EL (cell line): ENCODE measurements around the gene OBSL1.

Experiments
- DNase-seq: peaks from one replicate; pipeline ENCODE4 v3.0.0-alpha.2; 2016

The OBSL1 gene

DNA sequence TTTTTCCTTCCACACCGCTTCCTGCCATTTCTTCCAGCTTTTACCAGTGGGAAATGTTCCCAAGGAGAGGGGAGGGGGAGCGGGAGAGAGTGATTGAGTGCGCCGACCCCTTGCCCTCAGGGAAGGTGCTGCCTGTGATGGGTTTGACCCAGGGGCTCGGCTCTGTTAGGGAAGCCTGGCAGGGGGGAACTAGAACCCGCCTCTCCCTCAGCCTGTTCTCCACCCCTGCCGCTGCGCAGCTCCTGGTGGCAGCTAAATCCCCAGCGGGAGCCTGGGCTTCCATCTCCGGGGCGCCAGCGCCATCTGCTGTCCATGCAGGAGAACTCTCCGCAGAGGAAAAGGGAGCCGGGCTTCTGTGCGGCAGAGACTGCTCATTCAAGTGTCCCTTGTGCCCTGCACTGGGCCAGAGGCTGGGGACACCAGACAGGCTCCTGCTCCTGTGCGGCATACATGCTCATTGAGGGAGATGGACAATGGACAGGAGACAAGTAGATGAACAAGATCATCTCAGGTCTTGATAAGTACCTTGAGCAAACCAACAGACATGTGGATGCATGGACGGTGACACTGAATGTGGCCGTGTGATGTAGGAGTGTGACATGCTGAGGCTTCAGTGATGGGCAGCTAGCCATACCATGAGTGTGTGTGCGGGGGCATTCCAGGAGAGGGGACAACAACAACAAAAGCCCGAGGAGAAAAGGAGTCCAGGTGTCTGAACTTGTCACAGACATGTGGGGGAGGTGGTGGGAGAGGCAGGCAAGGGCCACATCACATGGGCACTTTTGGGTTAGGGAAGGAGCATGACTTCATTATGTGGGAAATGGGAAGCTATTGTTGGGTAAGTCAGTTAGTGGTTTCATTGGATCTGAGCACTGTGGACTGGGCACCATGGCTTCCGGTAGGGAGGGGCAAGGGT, 41.0 kb downstream of the OBSL1 start:
- peak; percentile 81 for DNase-seq

DNA sequence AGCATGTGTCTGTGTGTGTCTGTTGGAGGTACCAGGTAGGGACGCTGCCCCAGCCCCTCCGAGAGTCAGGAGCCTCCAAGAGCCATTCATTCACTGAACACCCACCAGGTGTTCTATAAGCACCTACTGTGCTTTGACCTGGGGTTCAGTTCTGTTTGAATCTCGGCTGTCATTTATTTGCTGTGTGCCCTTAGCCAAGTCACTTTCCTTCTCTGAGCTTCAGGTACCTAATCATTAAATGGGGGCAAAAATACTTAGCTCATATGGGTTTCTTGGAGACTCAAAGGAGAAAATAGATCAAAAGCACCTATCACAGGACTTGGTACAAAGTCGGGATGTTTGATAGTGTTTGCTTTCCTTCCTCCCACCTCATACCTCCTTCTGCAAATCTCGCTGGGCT, 43.9 kb downstream of the OBSL1 start:
- DNase-seq = no peak

DNA sequence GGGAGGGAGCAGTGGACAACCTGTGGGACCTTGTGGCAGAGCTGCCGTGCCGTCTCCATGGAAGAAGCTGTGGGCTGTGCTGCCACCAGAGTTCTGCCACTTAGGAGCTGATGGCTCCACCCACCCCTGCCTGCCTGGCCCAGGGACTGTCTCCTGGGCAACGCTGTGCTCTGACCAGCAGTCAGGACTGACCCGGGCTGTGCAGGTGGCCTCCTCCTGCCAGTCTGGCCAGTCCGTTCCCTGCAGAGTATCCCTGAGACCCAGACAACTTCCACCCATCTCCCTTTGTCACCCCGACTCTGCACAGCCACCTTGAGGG, 44.3 kb downstream of the OBSL1 start:
- DNase-seq = no peak

DNA sequence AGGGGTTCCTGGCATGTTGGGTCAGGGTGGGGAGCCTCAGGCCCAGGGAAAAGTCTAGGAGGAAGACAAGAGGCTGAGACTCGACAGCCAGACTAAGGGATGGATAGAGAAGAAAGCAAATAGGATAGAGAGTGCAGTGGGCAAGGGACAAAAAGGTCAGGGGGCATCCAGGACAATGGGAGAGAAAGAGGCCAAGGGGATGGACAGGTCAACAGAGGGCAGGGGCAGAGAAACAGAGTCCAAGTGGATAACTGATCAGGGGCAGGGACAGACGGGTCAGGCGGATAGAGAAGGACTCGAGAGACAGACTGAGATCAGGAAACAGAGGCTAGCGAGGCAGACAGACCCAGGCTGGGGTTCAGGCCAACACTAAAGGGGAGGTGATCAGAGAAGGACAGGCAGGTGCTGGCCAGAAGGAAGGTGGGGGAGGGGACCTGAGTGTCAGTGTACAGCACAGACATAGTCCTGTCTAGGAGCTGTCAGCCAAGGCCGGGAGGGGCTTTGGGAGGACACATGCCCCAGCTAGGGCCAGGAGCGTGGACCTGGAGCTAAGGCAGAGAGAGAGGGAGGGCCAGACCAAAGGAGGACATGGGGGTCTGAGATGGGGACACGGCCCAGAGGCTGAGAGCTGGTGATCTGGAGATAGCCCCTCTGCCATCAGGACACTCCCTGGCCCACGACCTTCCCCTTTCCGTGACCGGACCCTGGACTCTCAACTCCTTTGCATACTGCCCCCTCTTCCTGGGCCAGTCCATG, 44.8 kb downstream of the OBSL1 start:
- no peak for DNase-seq

DNA sequence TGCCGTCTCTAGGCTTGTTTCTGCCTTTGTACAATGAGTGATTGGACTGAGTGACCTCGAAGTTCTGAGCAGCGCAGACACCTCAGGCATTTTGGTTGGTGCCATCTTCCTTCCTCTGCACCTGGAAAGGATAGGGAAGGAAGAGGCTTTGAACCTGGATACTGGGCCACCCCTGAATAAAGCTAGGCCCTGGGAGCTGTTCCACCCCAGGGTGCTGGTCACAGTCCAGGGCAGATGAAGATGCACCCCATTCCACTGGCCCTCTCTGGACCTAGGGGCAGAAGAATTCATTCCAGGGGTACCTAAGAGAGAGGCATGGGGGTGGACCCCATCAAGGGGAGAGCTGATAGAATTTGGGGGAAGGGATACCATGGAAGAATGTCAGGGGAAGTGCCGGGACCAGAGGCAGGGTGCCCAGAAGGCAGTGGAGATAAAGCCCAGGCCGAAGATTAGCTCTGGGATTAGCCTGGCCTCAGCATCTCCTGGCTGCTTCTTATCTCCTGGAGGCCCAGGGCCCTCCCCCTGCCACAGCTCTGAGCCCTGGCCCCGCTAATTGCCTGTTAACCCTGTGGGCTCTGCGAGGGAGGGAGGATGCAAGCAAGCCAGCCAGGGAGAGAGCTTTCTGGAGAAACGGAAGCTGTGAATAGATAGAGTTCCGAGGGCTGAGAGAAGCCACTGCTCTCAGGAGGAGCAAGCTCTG, 45.7 kb downstream of the OBSL1 start:
- DNase-seq = no peak

DNA sequence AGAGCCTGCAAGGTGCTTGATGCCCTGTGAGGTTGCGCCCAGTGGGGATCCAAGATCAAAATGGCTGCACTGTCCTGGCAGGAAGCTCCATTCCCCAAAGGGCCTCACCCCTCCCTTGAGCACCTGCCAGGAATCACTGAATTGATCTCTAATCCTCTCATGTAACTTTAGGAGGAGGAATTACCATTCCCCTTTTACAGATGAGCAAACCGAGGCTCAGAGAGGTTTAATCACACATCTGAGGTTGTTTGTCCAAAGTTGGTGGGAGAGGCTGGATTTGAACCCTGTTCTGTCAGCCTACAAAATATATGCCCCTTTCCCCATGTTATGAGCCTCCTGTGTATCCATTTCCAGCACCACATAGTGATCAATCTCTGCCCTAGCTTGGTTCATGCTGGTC, 46.5 kb downstream of the OBSL1 start:
- no peak for DNase-seq

DNA sequence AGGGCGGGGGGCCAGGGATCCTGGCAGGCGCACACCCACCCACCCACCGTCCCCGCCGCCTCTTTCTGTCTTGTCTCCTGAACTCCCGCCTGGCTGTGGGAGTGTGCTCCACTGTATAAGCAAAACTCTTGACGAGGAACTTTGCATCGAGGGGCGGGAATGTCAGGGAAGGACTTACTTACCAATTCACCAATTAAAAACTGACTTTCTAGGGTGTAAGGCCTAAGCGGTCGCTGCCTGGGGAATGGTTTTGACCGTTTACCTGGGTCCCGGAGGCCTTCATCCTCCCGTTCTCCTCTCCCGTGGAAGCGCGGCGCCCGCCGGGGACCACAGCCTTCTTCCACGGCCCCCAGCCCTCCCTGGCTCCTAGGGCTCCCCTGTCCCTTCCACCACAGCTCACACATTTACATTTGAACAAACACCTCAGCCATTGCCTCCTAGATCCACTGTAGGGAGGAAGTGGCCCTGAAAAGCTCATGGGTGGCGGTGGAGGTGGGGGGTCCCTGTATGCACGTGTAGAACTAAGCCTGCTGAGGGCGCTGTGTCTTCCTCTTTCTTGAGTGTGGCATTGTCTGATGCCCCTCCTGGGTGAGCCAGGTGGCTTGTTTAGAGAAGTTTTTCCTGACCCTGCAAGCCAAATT, 48.2 kb downstream of the OBSL1 start:
- DNase-seq = no peak

DNA sequence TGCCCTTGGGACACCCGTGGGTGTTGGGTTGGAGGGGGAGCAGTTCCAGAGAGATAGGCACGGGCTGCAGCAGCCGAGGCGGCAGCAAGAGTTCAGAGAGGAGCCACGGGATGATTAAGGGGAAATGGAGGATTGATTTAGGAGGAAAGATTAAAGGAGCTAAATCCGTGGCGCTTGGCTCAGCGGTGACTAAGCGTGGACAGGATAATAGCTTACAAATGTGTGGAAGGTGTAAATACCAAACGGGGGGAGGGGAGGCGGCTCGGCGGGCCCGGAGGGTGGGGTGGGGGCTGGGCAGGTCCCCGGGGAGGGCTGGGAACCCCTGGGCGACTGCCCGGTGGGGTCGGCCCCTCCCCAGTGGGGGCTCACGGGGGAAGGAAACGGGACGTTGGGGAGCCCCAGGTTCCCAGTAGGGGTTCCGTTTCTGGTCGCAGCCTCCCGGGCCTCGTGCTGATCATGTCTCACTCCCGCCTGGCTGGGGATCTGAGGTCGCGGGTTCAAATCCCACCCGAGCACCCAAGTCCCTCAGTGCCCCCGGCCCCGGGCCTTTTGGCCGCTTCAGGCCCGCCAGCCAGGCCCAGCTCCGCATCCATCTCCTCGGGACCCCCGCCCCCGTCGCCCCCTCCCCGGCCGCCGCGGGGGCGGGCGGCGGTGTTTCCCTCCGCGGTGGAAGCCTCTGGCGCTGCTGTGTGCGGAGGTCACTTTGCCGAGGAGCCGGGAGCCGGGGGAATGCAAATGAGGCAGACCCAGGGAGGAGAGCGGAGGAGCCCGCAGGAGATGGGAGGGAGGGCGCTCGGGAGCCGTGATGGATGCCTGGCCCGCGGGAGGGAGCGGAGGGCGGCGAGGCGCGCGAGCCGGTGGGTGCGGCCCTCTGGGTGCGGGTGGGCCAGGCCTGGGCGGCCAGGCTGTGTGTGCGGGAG, 49.0 kb downstream of the OBSL1 start:
- DNase-seq = peak; percentile 79

DNA sequence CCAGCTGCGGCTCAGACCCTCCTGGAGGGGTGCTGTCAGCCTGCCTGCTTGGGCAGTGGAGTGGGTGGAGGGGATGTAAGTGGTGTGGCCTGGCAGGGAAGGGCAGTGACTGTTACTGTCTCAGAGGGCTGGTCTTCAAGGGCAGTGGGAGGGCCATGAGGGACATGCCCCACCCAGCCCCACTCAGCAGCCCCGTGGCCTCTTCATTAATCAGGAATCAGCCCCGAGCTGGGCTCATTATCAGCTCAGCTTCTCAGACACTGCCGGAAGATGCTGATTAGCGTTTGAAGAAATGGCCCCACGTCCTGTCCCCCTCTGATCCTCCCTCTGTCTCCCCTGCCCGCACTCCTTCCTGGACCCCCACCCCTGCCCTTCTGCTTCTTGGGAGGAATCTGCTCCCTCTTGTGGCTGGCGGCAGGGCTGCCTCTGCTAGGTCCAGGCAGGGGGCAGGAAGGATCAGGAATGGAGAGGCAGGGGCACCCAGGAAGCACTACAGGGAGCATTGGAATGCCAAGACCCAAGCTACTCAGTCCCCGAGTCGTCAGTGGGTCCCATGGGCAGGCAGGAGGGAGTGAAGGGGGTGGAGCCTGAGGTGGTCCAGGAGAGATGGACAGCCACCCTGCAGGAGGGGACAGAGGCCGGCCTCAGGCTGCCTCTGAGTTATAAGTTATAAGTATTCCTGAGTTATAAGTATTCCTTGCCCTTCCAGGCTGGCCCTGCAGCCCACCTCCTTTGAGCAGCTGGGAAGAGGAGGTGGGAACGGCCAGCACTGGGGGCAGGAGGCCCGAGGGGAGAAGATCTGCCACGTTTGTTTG, 50.1 kb downstream of the OBSL1 start:
- peak; percentile 69 for DNase-seq

DNA sequence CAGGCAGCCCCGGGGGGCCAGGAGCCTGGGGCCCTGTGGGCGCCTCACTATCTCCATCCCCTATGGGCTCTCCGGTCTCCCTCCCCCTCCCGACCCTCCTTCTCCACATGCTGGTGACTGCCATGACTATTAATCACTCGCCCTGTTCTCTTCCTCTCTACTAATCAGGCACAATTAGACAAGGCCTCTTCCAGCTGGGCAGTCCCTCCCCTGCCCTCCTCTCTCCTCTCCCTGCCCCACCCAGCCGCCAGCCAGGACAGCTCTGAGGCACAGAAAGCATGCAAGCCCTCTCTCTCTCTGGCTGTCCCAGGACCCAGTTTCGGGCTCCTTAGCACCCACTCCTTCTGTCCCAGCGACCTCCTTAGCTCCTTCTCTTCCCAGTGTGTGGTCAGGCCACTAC, 51.3 kb downstream of the OBSL1 start:
- DNase-seq = no peak

DNA sequence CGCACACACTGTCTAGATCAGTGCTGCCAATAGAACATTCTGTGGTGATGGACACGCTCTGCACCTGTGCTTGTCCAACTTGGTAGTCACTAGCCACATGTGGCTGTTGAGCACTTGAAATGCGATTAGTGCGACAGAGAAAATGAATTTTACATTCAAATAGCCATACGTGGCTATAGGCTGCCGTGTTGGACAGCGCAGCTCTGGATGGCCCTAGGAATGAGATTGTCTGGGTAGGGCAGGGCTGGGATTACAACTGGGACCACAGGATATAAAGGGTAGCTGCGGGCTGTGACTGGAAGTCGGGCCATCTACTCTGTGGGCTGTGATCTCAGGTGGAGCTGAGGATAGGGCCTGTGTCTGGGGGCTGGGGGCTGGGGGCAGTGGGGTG, 51.8 kb downstream of the OBSL1 start:
- no peak for DNase-seq

DNA sequence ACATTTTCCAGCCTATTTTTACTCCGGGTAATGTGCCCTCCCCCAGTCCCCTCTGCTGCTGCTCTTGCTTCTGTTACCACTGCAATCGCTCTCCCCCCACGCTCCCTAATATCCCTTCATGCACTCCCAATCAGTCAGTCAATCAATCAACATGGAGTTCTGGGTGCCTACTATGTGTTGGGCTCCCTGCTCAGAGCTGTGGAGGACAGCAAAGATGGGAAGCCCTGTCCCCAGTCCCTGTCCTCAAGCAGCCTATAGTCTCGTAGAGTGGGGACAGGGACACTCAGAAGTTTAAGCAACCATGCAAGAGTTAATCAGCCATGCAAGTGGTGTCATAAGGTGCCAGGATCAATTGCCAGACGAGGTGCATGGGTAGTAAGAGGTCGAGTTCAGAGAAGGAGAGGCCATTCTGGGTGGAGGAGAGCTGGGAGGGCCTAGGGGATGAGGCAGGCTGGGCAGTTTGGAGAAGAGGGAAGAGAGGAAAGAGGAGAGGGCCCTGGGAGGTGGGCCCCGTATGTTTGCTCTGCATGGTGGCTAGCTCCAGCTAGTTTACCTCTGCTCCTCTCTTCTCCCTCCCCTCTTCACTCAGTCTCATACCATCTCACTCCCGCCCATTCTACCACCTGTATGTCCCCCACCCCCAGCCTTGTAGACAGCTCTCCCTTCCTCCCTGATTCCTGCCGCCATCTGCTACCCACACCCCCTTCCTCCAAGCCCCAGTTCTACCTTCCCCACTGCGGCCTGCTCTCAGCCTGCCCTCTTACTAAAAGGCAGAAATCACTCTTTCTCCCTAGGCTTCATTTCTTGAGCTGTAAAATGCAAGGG, 53.2 kb downstream of the OBSL1 start:
- DNase-seq = no peak

DNA sequence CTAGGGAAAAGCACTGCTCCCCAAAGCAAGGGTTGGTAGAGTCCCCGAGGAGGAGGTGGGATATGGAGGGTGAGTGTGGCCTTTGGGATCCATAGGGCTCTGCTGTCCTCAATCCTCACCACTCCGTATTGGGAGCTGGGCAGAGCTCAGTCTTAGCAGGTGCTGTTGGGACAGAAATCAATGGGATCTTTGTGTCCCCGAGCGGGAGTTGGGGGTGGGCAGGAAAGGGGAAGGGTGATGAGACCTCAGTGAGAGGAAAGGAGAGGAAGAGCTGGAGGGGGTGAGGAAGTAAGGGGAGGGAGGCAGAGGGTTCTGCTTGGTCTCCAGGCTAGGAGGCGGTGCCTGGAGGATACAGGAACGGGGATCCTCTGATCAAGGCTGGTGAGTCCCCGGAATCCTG, 54.5 kb downstream of the OBSL1 start:
- no peak for DNase-seq

DNA sequence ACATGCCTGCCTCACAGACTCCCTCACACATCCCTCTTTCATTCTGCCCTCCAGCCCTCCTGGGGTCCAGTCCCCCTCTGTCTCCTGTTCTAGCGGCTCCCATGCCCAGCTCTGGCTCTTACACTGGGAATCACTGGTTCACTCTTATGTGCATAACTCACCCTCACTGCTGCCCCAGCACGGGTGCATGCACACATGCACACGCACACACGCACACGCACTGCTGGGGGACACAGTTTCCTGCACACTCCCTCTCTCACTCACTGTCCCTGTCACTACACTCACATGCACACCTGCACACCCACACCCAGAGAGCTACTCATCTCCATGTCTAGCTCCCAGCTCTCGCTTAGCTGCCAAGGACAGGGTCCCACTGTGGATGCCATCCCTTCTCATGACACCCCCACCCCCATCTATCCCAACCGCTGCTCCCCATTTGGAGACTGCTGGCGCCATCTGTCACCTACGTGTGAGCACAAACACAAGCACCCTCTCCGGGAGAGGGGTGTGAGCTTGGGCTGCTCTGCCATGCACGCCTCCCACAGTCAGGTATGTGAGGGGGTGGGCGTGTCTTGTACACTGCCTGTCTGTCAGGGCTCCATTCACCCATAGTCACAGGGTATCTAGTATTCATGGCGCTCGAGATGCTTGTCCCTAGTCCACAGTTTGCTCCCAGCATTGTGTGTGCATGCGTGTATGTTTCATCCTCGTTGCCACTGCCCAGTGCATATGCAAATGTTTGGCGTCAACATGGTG, 55.3 kb downstream of the OBSL1 start:
- no peak for DNase-seq

DNA sequence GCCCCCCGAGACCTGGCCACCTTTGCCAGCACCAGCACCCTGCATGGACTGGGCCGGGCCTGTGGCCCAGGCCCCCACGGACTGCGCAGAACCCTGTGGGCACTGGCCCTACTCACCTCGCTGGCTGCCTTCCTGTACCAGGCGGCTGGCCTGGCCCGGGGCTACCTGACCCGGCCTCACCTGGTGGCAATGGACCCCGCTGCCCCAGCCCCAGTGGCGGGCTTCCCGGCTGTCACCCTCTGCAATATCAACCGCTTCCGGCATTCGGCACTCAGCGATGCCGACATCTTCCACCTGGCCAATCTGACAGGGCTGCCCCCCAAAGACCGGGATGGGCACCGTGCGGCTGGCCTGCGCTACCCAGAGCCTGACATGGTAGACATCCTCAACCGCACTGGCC, 56.5 kb downstream of the OBSL1 start:
- no peak for DNase-seq

DNA sequence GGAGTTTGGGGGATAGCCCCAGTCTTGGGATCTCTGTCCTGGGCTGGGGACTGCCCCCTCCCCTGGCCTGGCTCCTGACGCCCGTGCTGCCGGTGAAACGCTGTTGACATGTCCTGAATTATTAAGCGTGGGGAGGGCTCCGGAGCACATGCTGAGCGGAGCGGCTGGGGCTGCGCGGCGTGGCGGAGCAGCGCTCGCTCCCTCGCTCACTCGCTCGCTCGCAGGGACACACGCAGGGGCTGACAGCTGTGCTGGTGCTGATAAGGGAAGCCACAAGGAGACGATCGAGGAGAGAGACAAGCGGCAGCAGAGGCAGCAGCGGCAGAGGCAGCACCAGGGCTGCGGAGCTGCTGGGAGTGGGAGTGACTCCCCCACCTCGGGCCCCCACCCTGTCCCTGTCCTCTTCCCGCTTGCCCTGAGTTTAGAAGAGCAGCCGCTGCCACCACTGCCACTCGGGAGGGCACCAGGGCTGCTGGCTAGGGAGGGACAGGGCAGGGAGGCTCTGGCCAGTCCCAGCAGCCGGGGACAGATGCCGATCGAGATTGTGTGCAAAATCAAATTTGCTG, 57.1 kb downstream of the OBSL1 start, which contains the start of gene ASIC4:
Gene ASIC4, plus strand, starts transcription at position 287 of the 566 bp plus-strand sequence. Its CDS starts 243 bp downstream, at position 530.
- no peak for DNase-seq

DNA sequence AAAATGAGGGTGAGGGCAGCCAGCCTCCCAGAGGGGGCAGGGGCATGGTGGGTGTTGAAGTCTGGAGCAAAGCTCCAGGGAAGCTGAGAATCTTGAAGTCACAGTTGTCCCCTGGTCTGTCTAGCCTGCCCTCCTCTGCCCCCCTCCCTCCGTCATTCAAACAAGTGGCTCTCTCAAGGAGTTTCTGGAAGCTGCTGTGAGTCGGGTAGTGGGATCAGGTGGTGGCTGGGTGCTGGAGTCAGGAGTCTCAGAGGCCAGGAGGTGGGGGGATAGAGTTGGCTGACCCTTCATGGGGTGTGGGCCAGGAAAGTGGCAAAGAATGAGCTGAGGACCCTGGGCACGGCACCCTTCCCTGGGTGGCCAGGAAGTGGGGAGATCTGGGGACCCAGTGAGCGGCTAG, 57.6 kb downstream of the OBSL1 start:
- DNase-seq = no peak

DNA sequence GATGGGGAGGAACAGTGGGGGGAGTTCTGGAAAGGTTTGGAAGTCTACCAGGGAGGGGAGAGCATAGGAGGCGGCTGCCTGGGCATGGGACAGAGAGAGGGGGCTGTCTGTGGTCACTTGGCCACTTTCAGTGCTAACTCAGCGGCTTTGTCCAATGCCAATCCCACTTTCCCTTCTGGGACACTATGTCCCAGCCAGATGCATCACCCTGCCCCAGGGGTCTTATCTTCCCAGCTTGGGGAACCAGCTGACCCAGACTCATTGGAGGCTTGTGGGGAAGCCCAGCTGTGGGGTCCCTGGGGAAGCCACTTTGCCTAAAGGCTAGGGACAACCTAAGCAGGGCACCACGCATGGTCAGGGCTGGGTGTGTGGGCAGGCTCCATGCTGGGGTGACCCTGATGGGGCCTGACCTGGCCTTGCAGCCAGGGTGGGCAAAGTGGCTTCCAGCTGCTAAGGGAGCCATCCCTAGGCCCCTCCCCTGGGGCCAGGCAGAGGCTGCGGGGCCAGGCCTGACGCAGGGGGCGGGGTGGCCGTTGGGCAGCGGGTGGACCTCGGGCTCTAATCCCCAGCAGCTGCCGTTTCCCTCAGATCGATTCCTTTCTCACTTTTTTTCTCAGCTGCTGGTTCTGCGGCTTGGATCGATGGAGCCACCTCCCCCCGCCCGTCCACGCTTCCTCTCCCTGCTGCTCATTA, 58.7 kb downstream of the OBSL1 start:
- DNase-seq = no peak
